NCI-H128 (cell line): Measurements from ENCODE around the gene ALDH16A1.

ENCODE experiments used
- DNase-seq: peaks from one replicate; lab custom pipeline; 2025; ENCODE audit not compliant: unreplicated experiment; lab: John Stamatoyannopoulos, UW

Gene ALDH16A1

GRCh38 chr19:49453013-49453756 is at the start of gene ALDH16A1:
ALDH16A1 (plus strand) TSS chr19:49453225; CDS start chr19:49453332, 107 bp downstream.
- peak; percentile 98 for DNase-seq

DNA sequence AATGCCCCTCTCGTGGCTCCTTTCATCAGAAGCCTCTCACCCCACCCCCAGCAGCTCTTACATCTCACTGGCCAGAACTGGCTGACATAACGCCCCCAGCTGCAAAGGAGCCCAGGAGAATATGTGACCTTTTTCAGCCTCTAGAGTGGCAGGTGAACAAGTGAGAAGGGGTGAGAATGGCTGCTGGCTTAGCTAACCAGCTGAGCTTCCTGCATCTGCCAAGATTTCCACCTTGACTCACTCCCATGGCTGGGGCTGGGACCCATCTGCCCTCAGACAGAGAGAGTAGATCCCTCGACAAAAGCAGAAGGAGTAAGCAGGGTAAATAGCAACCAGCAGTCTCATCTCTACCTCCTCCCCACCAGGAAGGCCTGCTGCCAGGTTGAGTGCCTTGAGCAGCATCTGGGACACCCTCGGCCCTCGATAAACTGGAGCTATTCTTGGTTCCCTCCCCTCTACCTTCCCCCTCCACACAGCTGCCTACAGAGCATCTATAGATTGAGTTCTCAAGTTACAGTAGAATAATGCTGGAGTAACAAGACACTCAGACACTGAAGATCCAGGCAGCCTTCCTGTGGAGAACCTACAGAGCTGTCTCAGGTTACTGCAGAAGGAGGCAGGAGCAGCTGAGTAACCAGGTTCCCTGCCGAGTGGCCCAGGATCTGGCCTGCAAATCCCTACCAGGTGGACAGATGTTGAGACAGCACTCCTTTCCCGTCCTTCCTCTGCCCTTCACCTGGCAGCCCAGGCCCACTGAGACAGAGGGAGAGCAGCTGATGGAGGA is 49.4 kb upstream of the ALDH16A1 start:
- peak; percentile 89 for DNase-seq

GRCh38 chr19:49407079-49407478 is 45.9 kb upstream of the ALDH16A1 start:
- no peak for DNase-seq

DNA sequence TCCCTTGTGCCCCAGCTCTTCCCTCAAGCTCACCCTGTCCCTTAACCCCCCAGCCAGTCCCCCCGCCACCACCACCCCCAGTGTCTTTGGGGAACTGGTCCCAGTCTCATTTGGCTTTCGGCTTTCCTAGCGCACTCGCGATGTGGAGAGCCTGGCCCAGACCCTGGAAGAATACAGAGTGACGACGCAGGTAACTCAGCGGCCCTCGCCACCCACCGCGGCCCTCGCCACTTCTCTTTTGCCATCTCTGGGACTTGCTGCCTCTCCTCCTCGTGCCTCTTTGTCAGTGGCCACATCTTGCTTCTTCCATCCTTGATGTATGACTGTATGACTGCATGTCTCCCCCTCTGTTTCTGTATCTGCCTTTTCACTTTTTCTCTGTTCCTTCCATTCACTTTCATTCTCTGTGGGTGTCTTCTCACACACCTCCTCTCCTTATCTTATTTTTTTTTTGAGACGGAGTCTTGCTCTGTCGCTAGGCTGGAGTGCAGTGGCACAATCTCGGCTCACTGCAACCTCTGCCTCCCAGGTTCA is 45.5 kb upstream of the ALDH16A1 start:
- no peak for DNase-seq

DNA sequence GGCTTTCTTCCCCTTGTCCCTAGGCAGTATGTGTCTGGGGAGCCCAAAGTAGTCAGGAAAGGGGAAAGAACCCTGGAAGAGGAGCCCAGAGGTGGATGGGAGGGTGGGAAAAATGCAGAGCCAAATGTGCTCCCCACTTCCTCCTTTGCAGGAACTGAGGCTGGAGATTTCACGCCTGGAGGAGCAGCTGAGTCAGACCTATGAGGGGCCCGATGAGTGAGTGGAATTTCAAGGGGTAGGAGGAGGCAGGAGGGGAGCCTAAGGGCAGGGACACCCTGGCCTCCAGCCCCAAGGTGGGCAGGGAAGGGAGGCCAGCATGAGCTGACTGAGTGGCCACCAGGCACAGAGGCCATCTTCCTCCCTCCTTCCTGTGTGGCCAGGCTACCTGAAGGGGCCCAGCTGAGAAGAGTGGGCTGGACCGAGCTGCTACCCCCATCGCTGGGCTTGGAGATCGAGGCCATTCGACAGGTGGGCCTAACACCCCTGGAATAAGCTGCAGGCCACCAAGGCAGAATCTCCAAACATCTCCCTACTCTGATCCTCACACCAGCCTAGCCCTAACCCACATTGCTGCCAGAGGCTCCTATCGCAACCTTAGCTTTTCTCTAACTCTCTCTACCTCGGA is 44.1 kb upstream of the ALDH16A1 start:
- no peak for DNase-seq

GRCh38 chr19:49409441-49410029 is 43.5 kb upstream of the ALDH16A1 start:
- DNase-seq: no peak

- no peak for DNase-seq
Observed at GRCh38 chr19:49411681-49412326, 41.2 kb upstream of the ALDH16A1 start.

DNA sequence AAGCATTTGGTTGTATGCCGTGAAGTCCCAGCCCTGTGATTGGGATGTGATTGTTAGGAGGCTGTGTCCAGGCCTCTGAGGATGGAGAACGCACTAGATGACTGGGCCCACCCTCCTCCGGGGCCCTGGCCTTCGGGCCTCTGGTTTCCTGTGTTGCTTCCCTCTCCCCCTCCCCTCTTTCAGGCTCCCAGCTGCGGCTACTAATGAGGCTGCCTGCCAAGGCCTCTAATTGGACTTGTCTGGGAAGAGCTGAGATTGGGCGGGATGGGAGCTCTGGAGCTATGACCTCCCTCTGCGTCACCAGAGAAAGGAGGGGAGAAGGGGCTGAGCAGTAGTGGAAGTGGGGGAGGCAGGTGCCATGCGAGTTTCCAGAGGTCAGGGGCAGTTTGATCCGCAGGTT is 39.7 kb upstream of the ALDH16A1 start:
- no peak for DNase-seq

GRCh38 chr19:49414256-49414655 is 38.8 kb upstream of the ALDH16A1 start:
- no peak for DNase-seq

DNA sequence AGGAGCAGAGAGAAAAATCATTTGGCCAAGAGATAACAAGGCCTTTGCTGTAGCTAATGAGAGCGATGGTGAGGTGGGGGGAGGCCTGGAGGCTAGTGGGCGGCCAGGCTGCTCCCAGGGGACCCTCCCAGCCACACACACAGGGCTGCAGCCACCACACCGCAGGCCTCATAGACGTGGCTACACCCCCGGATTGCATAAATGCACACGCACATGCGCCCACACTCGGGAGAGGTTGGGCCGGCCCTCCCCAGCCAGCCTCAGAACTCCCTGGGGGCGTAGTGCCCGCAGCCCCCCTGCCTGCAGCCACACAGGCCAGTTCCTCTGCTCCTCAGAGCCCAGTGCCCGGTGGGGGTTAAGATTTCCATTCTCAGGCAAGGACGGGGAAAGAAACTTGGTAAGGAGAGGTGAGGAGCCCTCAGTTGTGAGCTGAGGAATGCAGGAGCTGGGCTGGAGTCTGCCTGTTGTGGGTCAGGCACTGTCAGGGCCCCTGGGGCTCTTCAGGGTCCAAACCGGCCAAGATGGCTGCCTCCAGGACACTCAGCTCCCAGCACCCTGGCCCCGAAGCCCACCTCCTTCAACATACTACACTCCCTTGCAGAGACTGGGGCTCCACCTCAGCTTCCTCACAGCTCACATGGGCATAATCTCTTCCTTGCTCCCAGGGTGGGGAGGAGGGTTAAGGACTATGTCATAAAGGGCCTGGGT is 37.8 kb upstream of the ALDH16A1 start:
- DNase-seq: no peak

- no peak for DNase-seq
Observed at GRCh38 chr19:49415810-49416200, 37.2 kb upstream of the ALDH16A1 start.

DNA sequence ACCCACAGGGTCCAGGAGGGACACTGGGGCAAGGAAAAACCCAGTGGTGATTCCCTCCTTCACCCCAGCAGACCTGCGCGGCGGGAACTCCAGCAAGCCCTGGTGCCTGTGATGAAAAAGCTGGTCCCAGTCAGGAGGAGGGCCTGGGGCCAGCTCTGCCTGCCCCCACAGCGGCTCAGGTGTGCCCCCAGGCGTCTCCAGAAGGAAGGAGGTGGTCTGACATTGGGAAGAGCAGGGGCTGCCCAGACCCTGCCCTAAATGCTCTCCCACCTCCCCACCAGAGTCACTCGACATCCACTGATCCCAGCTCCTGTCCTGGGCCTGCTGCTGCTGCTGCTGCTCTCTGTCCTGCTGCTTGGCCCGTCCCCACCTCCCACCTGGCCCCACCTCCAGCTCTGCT is 35.9 kb upstream of the ALDH16A1 start:
- no peak for DNase-seq

DNA sequence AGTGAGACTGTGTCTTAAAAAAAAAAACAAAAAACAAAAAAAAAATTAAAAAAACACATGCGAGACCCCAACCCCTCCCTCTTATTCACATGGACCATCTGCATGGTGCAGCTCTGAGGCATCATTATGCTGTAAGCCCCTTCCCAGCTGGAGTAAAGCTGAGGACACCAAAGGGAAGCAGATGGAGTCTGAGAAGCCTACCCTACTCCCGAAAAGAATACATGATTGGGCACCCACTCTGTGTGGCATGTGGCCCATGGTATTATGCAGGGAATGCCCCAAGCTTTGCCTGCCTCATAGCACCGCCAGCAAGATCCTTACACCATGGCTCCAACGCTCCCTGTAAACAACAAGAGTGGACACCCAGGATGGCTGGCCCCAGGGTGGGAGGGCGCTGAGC is 34.5 kb upstream of the ALDH16A1 start:
- no peak for DNase-seq

DNA sequence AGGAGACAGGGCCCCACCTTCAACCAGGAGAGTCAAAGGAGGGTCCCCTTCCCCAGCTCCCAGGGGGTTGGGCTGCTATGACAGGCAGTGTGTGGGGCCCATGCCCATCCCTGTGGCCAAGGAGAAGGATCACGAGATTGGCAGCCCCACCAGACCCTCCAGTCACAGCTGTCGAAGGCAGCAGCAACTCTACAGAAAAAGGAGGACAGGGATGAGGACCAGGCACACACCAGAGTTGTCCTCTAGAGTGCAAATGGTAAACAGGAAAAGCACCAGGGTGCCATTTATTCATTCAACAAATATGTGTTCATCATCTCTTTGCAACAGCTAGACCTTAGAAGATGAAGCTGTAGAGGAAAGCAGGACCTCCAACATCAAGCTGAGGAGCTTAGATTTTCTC is 33.9 kb upstream of the ALDH16A1 start:
- no peak for DNase-seq

DNA sequence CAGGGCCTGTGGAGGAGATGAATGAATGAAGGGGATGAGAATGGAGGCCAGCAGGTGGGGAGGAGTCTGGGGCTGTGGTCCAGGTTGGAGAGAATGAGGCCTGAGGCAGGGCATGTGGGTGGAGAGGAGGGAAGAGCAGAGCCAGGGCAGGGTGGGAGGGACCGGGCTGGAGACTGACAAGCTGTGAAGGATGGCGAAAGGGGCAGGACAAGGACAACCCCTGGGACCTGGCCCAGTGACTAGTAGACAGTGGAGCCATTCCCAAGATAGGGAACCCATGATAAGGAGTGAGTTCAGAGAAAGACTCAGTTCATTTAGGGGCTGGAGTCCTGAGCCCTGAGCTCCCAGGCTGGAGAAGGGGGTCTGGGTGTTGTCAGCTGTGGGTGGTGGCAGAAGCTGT is 32.8 kb upstream of the ALDH16A1 start:
- DNase-seq: no peak

GRCh38 chr19:49421039-49421877 is 31.8 kb upstream of the ALDH16A1 start:
- peak; percentile 99 for DNase-seq

DNA sequence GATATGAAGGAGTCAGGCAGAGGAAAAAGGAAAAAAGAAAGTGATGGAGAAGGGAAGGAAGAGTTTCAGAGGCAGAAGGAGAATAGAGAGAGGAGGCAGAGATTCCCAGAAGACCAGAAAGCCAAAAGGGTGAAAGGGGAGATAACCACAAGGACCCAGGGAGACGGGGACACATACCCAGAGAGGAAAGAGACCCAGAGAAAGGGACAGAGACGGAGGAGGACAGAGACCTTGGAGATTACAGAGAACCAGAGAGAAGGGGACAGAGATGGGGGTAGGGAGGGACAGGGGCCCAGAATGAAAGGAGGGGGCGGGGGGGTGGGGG is 31.2 kb upstream of the ALDH16A1 start:
- DNase-seq: no peak

DNA sequence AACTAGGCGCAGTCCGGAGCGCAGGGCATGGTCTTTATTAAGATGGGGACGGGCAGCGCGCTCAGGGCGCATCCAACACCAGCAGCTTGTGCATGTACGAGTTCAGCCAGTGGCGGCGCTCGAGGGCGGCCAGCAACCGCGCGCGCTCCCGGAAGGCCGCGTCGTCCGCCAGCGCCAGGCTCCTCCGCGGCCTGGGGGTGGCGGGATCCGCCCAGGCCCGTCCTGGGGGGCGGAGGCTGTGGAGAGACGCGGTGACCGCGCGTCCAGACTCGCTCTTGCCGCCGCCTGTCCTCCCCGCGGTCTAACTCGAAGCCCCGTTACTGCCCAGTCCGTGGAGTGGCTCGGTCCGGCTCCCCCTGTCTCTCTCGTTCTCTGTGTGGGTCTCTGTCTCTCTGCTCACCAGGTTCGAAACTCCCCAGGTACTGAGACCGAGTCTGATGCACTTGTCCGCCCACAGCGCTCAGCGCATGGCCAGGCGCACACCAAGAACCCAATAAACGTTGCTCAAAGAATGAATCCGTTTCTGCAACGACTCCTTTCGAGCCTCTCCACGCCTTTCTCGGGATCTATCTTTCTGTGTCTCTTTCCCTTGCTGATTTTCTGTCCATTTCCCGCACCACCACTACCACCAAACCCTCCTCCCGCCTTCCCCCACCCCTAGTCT is 30.5 kb upstream of the ALDH16A1 start:
- peak; percentile 65 for DNase-seq
